GM15510 (cell line): ENCODE results near the gene BRF1.

ENCODE experiments used
- POLR2A ChIP-seq: IDR thresholded peaks from 3 replicates; pipeline ENCODE4 v1.6.1; 2011; ENCODE audit warnings: borderline replicate concordance; ENCODE audit not compliant: insufficient read length; ENCODE audit errors: extremely low read depth

BRF1 gene

DNA sequence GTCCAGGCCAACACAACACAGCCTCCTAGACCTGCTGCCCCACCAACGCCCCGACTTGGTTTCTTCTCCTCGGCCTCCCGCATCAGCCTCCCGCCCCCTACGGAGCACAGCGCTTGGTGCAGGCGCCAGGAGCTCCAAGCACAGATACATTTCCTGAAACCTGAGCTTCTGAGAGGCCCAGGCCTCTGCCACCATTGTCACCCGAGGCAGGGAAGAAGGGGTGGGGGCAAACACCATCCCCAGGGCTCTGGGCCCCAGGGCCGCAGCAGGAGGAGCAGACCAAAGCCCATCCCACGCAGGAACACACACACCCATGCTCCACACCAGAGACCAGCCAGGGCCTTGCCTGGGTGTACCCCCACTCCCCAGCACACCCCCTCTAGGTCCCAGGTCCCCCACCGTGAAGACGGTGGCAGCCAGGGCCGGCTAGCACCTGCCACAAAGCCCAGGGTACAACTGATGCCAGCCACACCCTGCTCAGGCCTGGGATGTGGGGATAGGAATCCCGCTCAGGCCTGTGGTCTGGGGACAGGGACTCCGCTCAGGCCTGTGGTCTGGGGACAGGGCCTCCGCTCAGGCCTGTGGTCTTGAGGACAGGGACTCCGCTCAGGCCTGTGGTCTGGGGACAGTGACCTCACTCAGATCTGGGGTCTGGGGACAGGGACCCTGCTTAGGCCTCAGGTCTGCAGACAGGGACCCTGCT is 137.6 kb downstream of the BRF1 start:
- TF ChIP-seq POLR2A, result no peak

DNA sequence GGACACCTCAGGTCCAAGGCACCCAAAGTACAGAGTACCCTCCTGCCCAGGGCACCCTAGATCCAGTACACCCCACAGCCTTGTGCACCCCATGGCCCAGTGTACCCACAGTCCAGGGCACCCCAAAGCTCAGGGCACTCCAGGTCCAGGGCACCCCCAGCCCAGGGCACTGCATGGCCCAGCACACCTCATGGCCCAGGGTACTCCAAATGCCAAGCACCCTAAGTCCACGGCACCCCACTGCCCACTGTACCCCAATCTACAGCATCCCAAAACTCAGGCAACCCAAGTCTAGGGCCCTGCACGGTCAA is 138.2 kb downstream of the BRF1 start:
- TF ChIP-seq POLR2A, result no peak

DNA sequence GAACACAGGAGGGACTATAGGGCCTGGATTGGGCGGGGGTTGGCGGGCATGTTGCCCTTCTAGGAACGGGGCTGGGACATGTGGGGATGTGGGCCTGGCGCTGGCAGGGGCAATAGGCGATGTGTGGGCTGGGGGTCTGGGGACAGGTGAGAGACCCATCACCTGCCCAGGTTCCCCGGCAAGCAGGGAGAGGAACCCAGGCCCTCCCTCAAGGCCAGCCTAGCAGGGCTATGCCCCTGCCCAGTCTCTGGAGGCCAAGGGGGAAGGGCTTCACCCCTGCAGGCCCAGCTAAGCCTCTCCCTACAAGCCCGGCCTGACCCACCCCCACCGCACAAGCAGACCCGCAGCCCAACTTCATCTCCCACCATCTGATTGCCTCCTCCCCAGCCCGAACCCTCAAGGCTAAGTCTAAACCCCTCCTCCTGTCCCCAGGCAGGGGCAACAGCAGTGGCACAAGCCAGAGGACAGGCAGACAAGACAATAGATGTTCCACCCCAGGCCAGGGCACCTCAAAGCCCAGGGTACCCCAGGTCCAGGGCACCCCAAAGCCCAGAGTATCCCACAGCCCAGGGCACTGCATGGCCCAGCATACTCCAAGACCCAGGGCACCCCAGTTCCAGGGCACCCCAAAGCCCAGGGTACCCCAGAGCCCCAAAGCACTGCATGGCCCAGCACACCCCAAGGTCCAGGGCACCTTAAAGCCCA is 138.7 kb downstream of the BRF1 start:
- TF ChIP-seq POLR2A, result no peak

DNA sequence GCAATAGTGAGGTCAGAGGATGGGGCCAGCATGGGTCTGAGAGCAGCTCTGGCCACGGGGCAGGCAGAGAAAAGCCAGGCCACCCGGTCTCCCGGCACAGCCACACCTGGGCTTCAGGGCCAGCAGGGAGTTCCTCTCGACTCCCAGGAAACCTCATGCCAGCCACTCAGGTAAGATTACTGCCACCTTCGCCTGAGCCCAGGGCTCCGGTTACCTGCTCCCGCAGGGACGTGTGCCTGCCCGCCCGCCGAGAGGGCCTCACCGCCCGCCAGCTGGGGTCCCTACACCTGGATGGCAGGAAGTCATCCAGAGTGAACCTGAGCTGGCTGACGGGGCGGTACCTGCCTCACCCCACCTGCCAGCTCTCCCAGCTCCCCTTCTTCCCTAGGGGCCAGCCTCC is 139.5 kb downstream of the BRF1 start:
- no peak for TF ChIP-seq POLR2A

DNA sequence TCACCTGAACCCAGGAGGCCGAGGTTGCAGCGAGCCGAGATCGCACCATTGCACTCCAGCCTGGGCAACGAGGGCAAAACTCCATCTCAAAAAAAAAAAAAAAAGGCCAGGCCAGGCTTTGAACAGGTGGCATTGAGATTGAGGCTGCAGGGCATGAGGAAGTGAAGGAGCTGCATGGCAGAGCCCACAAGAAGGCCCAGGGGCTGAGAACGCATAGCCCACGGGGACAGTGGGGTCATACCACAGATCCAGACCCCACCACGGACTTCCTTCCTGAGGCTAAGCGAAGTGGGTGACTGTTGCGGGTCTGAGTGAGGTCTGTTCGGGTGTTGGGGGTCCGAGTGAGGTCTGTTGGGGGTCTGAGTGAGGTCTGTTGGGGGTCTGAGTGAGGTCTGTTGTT is 140.0 kb downstream of the BRF1 start:
- TF ChIP-seq POLR2A, result no peak

DNA sequence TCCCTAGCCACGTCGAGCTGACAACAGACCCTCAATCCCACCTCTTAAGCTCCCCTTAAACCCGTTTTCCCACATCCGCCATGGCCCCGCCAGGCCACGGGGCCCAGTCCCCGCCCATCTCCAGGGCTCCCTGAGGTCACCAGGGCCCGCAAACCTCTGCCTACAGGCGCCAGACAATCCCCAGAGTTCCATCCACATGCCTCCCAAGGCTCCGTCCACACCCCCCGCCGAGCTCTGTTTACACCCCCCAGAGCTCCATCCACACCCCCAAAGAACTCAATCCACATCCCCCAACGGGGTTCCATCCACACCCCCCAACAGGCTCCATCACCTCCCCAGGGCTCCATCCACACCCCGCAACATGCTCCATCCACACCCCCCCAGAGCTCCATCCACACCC is 141.5 kb downstream of the BRF1 start:
- TF ChIP-seq POLR2A, result no peak
